A549 (cell line): ENCODE measurements around the gene POLR2L. TPM values are rescaled to one million over a fixed set of nuclear protein-coding genes. Genes with fewer than 3 reads are reported as not detected.
A peak's percentile ranks its signal among the peaks of the same experiment; 100 is the strongest.

Experiments used
- ATAC-seq, 2 experiments: fragments of 200-7000 bp in 1 of 2; fragments of >200 bp in 1 of 2; cut with Nextera tagmentation in 1 of 2; cut with Tn5 transposase in 1 of 2; 3 replicates each; pipeline versions ENCODE4 v1.8.0 to v1.9.1; 2018 to 2020; ENCODE audit warnings: mild to moderate bottlenecking in 1 of 2, moderate library complexity in 1 of 2
- CTCF ChIA-PET: fragments of 300-600 bp; sonication (Branson Sonifier 250); formaldehyde crosslinking; extraction: SDS; loops from one replicate; lab custom pipeline; 2021; ENCODE audit warnings: antibody characterized with exemption, inconsistent platforms; lab: Yijun Ruan, JAX
- POLR2A ChIA-PET: fragments of 350-600 bp; formaldehyde crosslinking; extraction: SDS; loops from one replicate; lab custom pipeline; 2021; ENCODE audit warnings: antibody characterized with exemption, inconsistent platforms; lab: Yijun Ruan, JAX
- DNase-seq, 2 experiments: peaks; one replicate each; pipeline versions ENCODE4 v3.0.0 to v3.0.0-alpha.2; 2011 to 2016; ENCODE audit warnings: low read depth in 1 of 2, low spot score in 1 of 2
- FAIRE-seq: peaks from 2 replicates; lab custom pipeline; 2011; peaks lifted over from hg19 to GRCh38; lab: Jason Lieb, UNC
- H3K27ac ChIP-seq, 2 experiments: fragments of >200 bp; sonication (Bioruptor Twin); formaldehyde crosslinking; 3 replicates each; pipeline ENCODE4 v1.5.1; 2016 to 2017
- H3K4me1 ChIP-seq: fragments of >200 bp; sonication (Bioruptor Twin); formaldehyde crosslinking; 3 replicates; pipeline ENCODE4 v1.6.1; 2016
- H3K4me2 ChIP-seq: fragments of >200 bp; sonication (Bioruptor Twin); formaldehyde crosslinking; 3 replicates; pipeline ENCODE4 v1.6.1; 2016
- H3K4me3 ChIP-seq: fragments of >200 bp; sonication (Bioruptor Twin); formaldehyde crosslinking; 3 replicates; pipeline ENCODE4 v1.5.1; 2016
- H3K9me3 ChIP-seq: fragments of >200 bp; sonication (Bioruptor Twin); formaldehyde crosslinking; 3 replicates; pipeline ENCODE4 v1.6.1; 2016
- BCL3 ChIP-seq: fragments of >200 bp; sonication (Bioruptor Twin); formaldehyde crosslinking; IDR thresholded peaks from 3 replicates; pipeline ENCODE4 v1.6.1; 2016
- CBX8 ChIP-seq: fragments of 200-600 bp; sonication (generic); IDR thresholded peaks from 2 replicates; pipeline ENCODE4 v1.6.1; 2016
- CTCF ChIP-seq: fragments of >200 bp; sonication (Bioruptor Twin); formaldehyde crosslinking; IDR thresholded peaks from 3 replicates; pipeline ENCODE4 v1.5.1; 2016
- EHMT2 ChIP-seq: fragments of 200-600 bp; sonication (generic); IDR thresholded peaks from 2 replicates; pipeline ENCODE4 v1.6.1; 2016; ENCODE audit warnings: antibody characterized with exemption, low read depth, mild to moderate bottlenecking, moderate library complexity
- FOSB ChIP-seq: fragments of 250-450 bp; sonication (Bioruptor Pico); IDR thresholded peaks from 2 replicates; pipeline ENCODE4 v1.5.0; 2020; ENCODE audit warnings: mild to moderate bottlenecking, moderate library complexity
- FOSL2 ChIP-seq, 2 experiments: fragments of 450-650 bp in 1 of 2; fragments of >200 bp in 1 of 2; sonication (Bioruptor Twin) in 1 of 2; formaldehyde crosslinking; IDR thresholded peaks; 2 replicates each; pipeline versions ENCODE4 v1.5.0 to v1.6.1; 2016 to 2020; ENCODE audit warnings: mild to moderate bottlenecking in 1 of 2, moderate library complexity in 1 of 2
- HES2 ChIP-seq: fragments of >200 bp; sonication (Bioruptor Twin); formaldehyde crosslinking; IDR thresholded peaks from 2 replicates; pipeline ENCODE4 v1.6.1; 2016
- HEYL ChIP-seq: fragments of 250-450 bp; sonication (Bioruptor Pico); IDR thresholded peaks from 2 replicates; pipeline ENCODE4 v1.8.0; 2021; ENCODE audit warnings: mild to moderate bottlenecking, moderate library complexity
- HMGXB4 ChIP-seq: fragments of 250-450 bp; sonication (Bioruptor Pico); IDR thresholded peaks from 2 replicates; pipeline ENCODE4 v1.5.0; 2021; ENCODE audit warnings: mild to moderate bottlenecking, moderate library complexity, borderline replicate concordance
- HOXA7 ChIP-seq: fragments of 250-450 bp; sonication (Bioruptor Pico); IDR thresholded peaks from 2 replicates; pipeline ENCODE4 v1.5.0; 2020; ENCODE audit warnings: mild to moderate bottlenecking, moderate library complexity
- HOXB5 ChIP-seq: fragments of 250-450 bp; sonication (Bioruptor Pico); IDR thresholded peaks from 2 replicates; pipeline ENCODE4 v1.5.0; 2020; ENCODE audit warnings: mild to moderate bottlenecking, moderate library complexity
- JUN ChIP-seq, 2 experiments: fragments of >200 bp; sonication (Bioruptor Twin); formaldehyde crosslinking; IDR thresholded peaks; 2 replicates in 1 of 2; 3 replicates in 1 of 2; pipeline ENCODE4 v1.6.1; 2016 to 2017
- JUNB ChIP-seq: fragments of >200 bp; sonication (Bioruptor Twin); formaldehyde crosslinking; IDR thresholded peaks from 2 replicates; pipeline ENCODE4 v1.6.1; 2016
- KDM5A ChIP-seq: fragments of 200-600 bp; sonication (generic); IDR thresholded peaks from 2 replicates; pipeline ENCODE4 v1.6.1; 2016; ENCODE audit warnings: antibody characterized with exemption, mild to moderate bottlenecking
- MYC ChIP-seq: IDR thresholded peaks from 2 replicates; pipeline ENCODE4 v1.6.1; 2012; ENCODE audit warnings: mild to moderate bottlenecking, inconsistent platforms, low read length, improper control_type of control experiment, borderline replicate concordance
- NR3C1 ChIP-seq: fragments of >200 bp; sonication (Bioruptor Twin); formaldehyde crosslinking; IDR thresholded peaks from 3 replicates; pipeline ENCODE4 v1.6.1; 2017
- PBX3 ChIP-seq: IDR thresholded peaks from 2 replicates; pipeline ENCODE4 v1.6.1; 2012
- POLR2AphosphoS2 ChIP-seq: conservative IDR thresholded peaks from 2 replicates; pipeline ENCODE4 v1.6.1; 2012; ENCODE audit warnings: low read length, improper control_type of control experiment, inconsistent platforms
- RARB ChIP-seq: fragments of 250-450 bp; sonication (Bioruptor Pico); IDR thresholded peaks from 2 replicates; pipeline ENCODE4 v1.8.0; 2021; ENCODE audit warnings: mild to moderate bottlenecking, moderate library complexity
- SREBF2 ChIP-seq: fragments of 450-650 bp; IDR thresholded peaks from 2 replicates; pipeline ENCODE4 v1.6.1; 2014; ENCODE audit warnings: mild to moderate bottlenecking, moderate library complexity
- TFCP2L1 ChIP-seq: fragments of 250-450 bp; sonication (Bioruptor Pico); IDR thresholded peaks from 2 replicates; pipeline ENCODE4 v1.5.0; 2021; ENCODE audit warnings: mild to moderate bottlenecking
- TP53 ChIP-seq: fragments of 250-450 bp; sonication (Bioruptor Pico); IDR thresholded peaks from 2 replicates; pipeline ENCODE4 v1.5.0; 2021; ENCODE audit warnings: mild to moderate bottlenecking, moderate library complexity
- USF2 ChIP-seq: fragments of 450-650 bp; IDR thresholded peaks from 2 replicates; pipeline ENCODE4 v1.6.1; 2014; ENCODE audit warnings: antibody characterized with exemption
- WGBS: methylation state at CpG from one replicate; pipeline ENCODE4 v1.1.6; 2017; ENCODE audit errors: missing lambda C conversion rate; 5-methylcytosine and 5-hydroxymethylcytosine counted together
- polyA plus RNA-seq, 4 experiments: library from polyadenylated mRNA; depleted of rRNA in 3 of 4; stranded (reverse); fragments of >200 nt; fragmentation: RNase III in 1 of 4; extraction: RNeasy Plus Mini Kit Qiagen cat#74134 plus additional on column Dnase treatment in 1 of 4; gene quantifications; 2 replicates in 3 of 4; 3 replicates in 1 of 4; pipeline ENCODE4 v1.2.3, GENCODE V29; 2011 to 2017

POLR2L gene
- polyA plus RNA-seq, 2 of the 4 experiments (the other 2 are of a cell fraction): 140 to 773 TPM

- WGBS: 85% methylated on average over 11 of the region's 11 CpGs
- Histone ChIP-seq H3K27ac (no peak overlapping the region), H3K9me3 (no peaks in the 10 kb centered on the region), H3K4me1 (peaks cover 45% of the 10 kb centered on the region), H3K4me3 (no peak overlapping the region), H3K4me2 (no peak overlapping the region)
- ATAC-seq (no peak), DNase-seq (no peak), FAIRE-seq (no peak)
- ChIA-PET CTCF (interaction anchor here (1.0 to 1.9 kb wide), 3 partner anchors 13 to 235 kb away, joined by 3 to 6 read pairs (median 5); partner anchors contain the start of gene CRACR2B), POLR2A (no interaction called here)
- TF ChIP-seq PBX3 (no peak), HOXB5 (no peak), FOSL2 (IDR thresholded peaks at IDR 0.05) (no peak), FOSL2 (CRISPR knock-in tag; IDR thresholded peaks at IDR 0.05) (no peak), USF2 (no peak), HES2 (no peak), KDM5A (no peak), CTCF (no peak), JUNB (no peak), HOXA7 (CRISPR knock-in tag) (no peak), HEYL (no peak), HMGXB4 (no peak), FOSB (CRISPR knock-in tag) (no peak), EHMT2 (no peak), BCL3 (no peak), SREBF2 (no peak), MYC (no peak)
These were observed 26.5 kb downstream of the POLR2L start for GRCh38 chr11:815675-816432.

GRCh38 chr11:813456-814096 lies 28.8 kb downstream of the POLR2L start:
- ChIA-PET POLR2A (interaction anchor here (1.2 kb wide), 1 partner anchor 27 kb away, joined by 3 read pairs; no protein-coding TSS in a partner anchor), CTCF (interaction anchor here (0.8 kb wide), 1 partner anchor 9 kb away, joined by 3 read pairs; no protein-coding TSS in a partner anchor)
- TF ChIP-seq CTCF (no peak), CBX8 (no peak), TP53 (CRISPR knock-in tag) (peak; percentile 62; the same call in 1 of the 2 replicates), FOSB (CRISPR knock-in tag) (0 out of 2 replicates have a peak, but pooled peaks have one; percentile 16), USF2 (no peak), JUN (IDR thresholded peaks at IDR 0.05) (peak in 1 of 2 experiments; percentile 51; a peak in 2 of 5 replicates), TFCP2L1 (CRISPR knock-in tag) (0 out of 2 replicates have a peak, but pooled peaks have one; percentile 3), NR3C1 (no peak), RARB (CRISPR knock-in tag) (peak; percentile 20; the same call in 1 of the 2 replicates), POLR2AphosphoS2 (peak; percentile 95)
- 81% methylated on average over 8 of the region's 9 CpGs for WGBS
- no peaks in the 10 kb centered on the region for H3K9me3 ChIP-seq
- H3K4me2 ChIP-seq: no peak overlapping the region
- DNase-seq: no peak
- 0 out of 6 replicates have a peak overlapping the region, but pooled peaks of 1 of the 2 experiments have one; percentile 6 for H3K27ac ChIP-seq
- peaks cover 34% of the 10 kb centered on the region for H3K4me1 ChIP-seq
- H3K4me3 ChIP-seq: no peak overlapping the region
- no peak for FAIRE-seq
- no peak for ATAC-seq
